Naive thymus-derived CD8-positive, alpha-beta T cell (primary cell): Measurements from ENCODE around the gene VIT. TPM values are rescaled to one million over a fixed set of nuclear protein-coding genes. Genes with fewer than 3 reads are reported as not detected.

Experiments
- ATAC-seq, 2 donors: fragments of 150-1000 bp; cut with Tn5 transposase in 1 of 2; sonication (Bioruptor Pico), chemical (Tn5 transposase) in 1 of 2; 1 replicate in 1 of 2; 2 replicates in 1 of 2; pipeline ENCODE4 v1.10.0; 2021; ENCODE audit warnings: mild to moderate bottlenecking in 2 of 2, moderate library complexity in 2 of 2
- POLR2A ChIA-PET: fragments of 350-600 bp; sonication (Branson Sonifier 250); formaldehyde crosslinking; loops from one replicate; lab custom pipeline; 2021; ENCODE audit warnings: antibody characterized with exemption; lab: Charles Lee
- DNase-seq, 10 donors: peaks; one replicate each; pipeline versions ENCODE4 v3.0.0 to v3.0.0-alpha.2; 2020 to 2022
- H3K27ac Mint-ChIP-seq, 10 donors: one replicate each; pipeline ENCODE4 v1.8.0; 2020 to 2022; ENCODE audit warnings: mild to moderate bottlenecking in 10 of 10, mixed read lengths in 10 of 10, moderate library complexity in 4 of 10, inconsistent platforms in 1 of 10
- H3K27me3 Mint-ChIP-seq, 5 donors: one replicate each; pipeline ENCODE4 v1.8.0; 2021 to 2022; ENCODE audit warnings: mixed read lengths in 5 of 5
- H3K36me3 Mint-ChIP-seq, 3 donors: one replicate each; pipeline ENCODE4 v1.8.0; 2020 to 2022; ENCODE audit warnings: mixed read lengths in 3 of 3, mild to moderate bottlenecking in 2 of 3, inconsistent platforms in 1 of 3
- H3K4me1 Mint-ChIP-seq, 4 donors: one replicate each; pipeline ENCODE4 v1.8.0; 2021 to 2022; ENCODE audit warnings: mixed read lengths in 4 of 4
- H3K4me3 Mint-ChIP-seq, 10 donors: one replicate each; pipeline ENCODE4 v1.8.0; 2020 to 2022; ENCODE audit warnings: mild to moderate bottlenecking in 10 of 10, mixed read lengths in 10 of 10, moderate library complexity in 6 of 10, inconsistent platforms in 1 of 10
- H3K9me3 Mint-ChIP-seq, 9 donors: one replicate each; pipeline ENCODE4 v1.8.0; 2020 to 2022; ENCODE audit warnings: mixed read lengths in 9 of 9, mild to moderate bottlenecking in 3 of 9, inconsistent platforms in 1 of 9, moderate library complexity in 1 of 9
- polyA plus RNA-seq, 3 donors: library from polyadenylated mRNA; unstranded; fragments of 300-500 nt; fragmentation: Illumina TruSeq; gene quantifications; one replicate each; pipeline ENCODE4 v1.2.3, GENCODE V29; 2021
- total RNA-seq, 8 experiments: library from RNA in 2 of 8; stranded (reverse) in 2 of 8; gene quantifications; one replicate each; pipeline ENCODE4 v1.2.3 and lab custom pipeline; 2021 to 2026

VIT gene
- total and polyA plus RNA-seq, 5 experiments from 2014 or later: 0.50 TPM; not detected in 4

DNA sequence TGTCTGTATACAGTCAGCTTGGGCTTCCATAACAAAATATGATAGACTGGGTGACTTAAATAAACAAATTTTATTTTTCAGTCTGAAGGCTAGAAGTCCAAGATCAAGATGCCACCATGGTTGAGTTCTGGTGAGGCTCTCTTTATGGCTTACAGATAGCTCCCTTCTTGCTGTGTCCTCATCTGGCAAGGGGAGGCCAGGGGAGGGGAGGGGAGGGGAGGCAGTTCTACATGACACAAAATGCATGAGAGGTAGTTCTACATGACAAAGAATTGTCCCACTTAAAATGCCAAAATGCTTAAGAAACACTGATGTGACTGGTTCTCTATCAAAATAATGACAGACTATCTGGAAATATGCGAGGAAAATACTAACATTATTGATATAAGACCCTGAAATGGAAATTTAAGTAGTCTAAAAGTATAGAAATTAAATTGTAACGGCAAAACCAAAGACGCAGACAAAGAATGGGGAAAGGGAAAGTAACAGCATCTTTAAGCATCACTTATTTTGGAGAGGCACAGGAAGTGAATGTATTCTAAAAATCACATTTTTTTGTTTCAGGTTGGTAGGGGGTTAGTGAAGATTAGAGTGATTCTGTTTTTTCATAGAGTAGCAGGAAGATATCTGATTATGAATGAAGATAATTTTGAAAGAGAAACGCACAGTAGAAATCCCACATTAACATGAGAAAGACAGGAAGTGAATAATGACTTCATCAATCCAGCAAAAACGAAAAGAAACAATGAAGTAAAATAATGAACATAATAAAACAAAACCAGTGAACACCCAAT lies 138.4 kb downstream of the VIT start:
- peak overlapping the region in 1 of 10 donors; percentile 28 for H3K4me3 Mint-ChIP-seq

DNA sequence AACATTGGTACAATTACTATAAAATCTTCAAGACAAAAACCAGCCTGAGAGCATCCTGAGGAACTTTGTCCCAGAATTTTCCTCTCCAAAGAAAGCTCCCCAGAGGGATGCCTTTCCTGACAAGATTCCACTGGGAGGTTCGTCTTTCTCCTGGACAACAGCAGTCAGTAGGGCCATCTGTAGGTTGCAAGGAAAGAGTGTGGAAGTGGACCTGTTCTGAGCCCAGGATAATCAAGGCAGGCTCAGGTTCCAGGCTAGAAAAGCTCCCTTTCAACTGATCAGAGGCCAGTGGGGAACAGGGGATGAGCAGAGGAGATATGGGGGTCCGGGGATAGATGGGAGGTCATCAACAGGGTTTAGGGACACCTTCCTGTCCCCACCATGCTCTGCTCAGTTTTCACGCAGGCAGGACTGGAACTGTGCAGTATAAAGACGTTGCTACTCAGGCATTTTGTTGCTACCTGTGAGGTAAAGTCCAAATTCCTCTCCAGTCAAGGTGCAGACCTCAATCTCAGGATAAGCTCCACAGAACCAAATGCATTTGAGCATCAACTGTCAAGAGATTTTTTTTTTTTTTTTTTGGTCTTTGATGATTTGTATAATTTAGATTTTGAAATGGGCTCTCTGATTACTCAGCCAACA lies 143.6 kb downstream of the VIT start:
- Mint-ChIP-seq H3K9me3 (peaks cover 0 to 3% (median 0%) of the 10 kb centered on the region in 9 donors), H3K4me1 (peaks cover 1 to 7% (median 4%) of the 10 kb centered on the region in 4 donors), H3K27ac (no peak overlapping the region), H3K36me3 (peaks cover 0 to 7% (median under 1%) of the 10 kb centered on the region in 3 donors), H3K4me3 (no peak overlapping the region), H3K27me3 (no peaks in the 10 kb centered on the region)
- DNase-seq (no peak), ATAC-seq (no peak)
- POLR2A ChIA-PET: no interaction called here

More for the DNA sequence above, 138.4 kb downstream of the VIT start:
- DNase-seq (peak in 2 of 10 donors; percentile 10 to 20), ATAC-seq (peak in 1 of 2 donors; percentile 20)
- peaks cover 0 to 7% (median 1%) of the 10 kb centered on the region in 9 donors for H3K9me3 Mint-ChIP-seq
- peaks cover 0 to 13% (median 3%) of the 10 kb centered on the region in 5 donors for H3K27me3 Mint-ChIP-seq
- H3K4me1 Mint-ChIP-seq: peaks cover 3 to 11% (median 8%) of the 10 kb centered on the region in 4 donors
- POLR2A ChIA-PET: no interaction called here
- no peaks in the 10 kb centered on the region for H3K36me3 Mint-ChIP-seq
- peak overlapping the region in 3 of 10 donors; percentile 2 to 53 (median 30) for H3K27ac Mint-ChIP-seq

DNA sequence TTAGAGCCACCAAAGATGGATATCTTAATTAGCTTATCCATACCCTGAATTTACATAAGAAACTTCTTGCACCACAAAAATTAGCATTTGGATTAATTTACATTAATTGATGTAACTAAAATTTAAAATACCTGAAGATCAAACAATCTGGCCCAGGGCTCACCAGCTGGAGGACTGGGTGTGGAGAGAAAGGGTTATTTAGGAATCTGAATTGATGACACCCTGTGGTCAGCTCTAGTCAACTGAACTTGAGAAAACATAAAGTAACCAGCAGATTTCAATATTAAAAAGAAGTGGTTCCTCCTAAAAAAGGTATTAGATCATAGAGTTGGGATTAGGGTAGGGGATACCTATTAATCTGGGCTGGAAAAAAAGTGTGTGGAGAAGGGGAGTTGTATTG lies 147.3 kb downstream of the VIT start:
- H3K27ac Mint-ChIP-seq: peak overlapping the region in 1 of 10 donors; percentile 59
- DNase-seq (no peak), ATAC-seq (no peak)
- H3K9me3 Mint-ChIP-seq: no peaks in the 10 kb centered on the region
- H3K4me1 Mint-ChIP-seq: peaks cover 0 to 2% (median 0%) of the 10 kb centered on the region in 4 donors
- peaks cover 6 to 29% (median 17%) of the 10 kb centered on the region in 3 donors for H3K36me3 Mint-ChIP-seq
- POLR2A ChIA-PET: no interaction called here
- no peak overlapping the region for H3K4me3 Mint-ChIP-seq
- no peaks in the 10 kb centered on the region for H3K27me3 Mint-ChIP-seq

DNA sequence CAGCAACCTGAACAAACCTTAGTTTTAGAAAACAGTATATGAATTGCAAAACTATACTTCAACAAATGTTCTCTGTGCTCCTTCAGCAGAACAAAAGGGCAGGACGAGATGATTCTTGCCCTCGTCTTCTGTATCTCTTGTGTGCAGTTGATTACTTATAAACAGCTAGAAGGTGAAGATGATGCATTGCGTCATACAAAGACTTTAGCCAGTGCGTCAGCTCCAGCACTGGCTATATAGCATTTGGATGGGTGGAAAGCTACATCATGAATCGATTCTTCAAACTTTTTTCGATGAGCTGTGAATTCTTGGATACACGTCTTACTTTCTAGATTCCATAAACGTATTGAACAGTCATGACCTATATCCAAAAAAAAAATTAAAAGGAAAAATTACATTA lies 152.8 kb downstream of the VIT start:
- Mint-ChIP-seq H3K4me3 (no peak overlapping the region), H3K27me3 (no peaks in the 10 kb centered on the region), H3K27ac (no peak overlapping the region), H3K36me3 (peaks cover 21 to 69% (median 44%) of the 10 kb centered on the region in 3 donors), H3K9me3 (no peaks in the 10 kb centered on the region), H3K4me1 (no peaks in the 10 kb centered on the region)
- ATAC-seq: no peak
- POLR2A ChIA-PET: no interaction called here
- no peak for DNase-seq

DNA sequence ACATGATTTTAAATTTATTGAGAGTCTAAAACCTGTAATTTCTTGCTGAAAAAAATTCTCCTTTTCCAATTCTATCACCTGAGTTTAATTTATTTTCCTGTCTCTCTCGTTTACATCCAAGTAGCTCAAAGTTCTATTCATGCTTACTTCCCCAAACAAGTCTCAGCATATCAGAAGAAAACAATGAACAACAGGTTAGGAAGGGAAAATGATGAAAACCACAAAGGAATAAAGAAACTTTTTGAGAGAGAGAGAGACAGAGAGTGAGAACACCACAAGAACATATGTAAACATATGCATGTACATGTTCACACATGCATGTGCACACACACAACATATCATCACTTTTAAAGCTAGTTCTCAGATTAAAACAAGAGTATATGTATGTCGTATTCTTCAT lies 157.7 kb downstream of the VIT start:
- Mint-ChIP-seq H3K4me1 (no peaks in the 10 kb centered on the region), H3K27ac (no peak overlapping the region), H3K4me3 (no peak overlapping the region), H3K36me3 (peaks cover 15 to 83% (median 42%) of the 10 kb centered on the region in 3 donors), H3K27me3 (no peaks in the 10 kb centered on the region), H3K9me3 (no peaks in the 10 kb centered on the region)
- POLR2A ChIA-PET: no interaction called here
- DNase-seq (no peak), ATAC-seq (no peak)

DNA sequence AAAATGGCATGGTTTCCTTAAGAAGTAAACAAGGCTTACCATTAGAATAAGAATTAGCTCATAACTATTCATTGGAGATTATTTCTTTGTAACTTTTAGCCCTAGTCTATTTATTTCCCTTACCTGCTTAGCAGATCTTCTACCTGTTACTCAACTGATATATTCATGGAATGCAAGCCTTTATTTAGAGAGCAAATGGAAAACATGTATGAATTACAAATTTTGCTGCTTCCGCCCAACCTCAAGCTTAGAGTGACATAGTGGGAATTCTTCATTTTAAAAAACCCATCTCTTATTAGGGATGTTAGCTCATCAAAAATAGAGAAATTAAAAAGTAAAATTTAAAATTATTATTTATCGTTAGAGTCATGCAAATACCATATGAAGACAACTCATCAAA lies 158.9 kb downstream of the VIT start:
- Mint-ChIP-seq H3K9me3 (no peaks in the 10 kb centered on the region), H3K4me1 (peaks cover 0 to 3% (median 1%) of the 10 kb centered on the region in 4 donors), H3K4me3 (no peak overlapping the region), H3K27me3 (no peaks in the 10 kb centered on the region), H3K36me3 (peaks cover 6 to 83% (median 37%) of the 10 kb centered on the region in 3 donors), H3K27ac (no peak overlapping the region)
- ATAC-seq: no peak
- POLR2A ChIA-PET: interaction anchor here (0.5 kb wide), 1 partner anchor 1402 kb away, joined by 7 read pairs; no protein-coding TSS in a partner anchor
- no peak for DNase-seq

DNA sequence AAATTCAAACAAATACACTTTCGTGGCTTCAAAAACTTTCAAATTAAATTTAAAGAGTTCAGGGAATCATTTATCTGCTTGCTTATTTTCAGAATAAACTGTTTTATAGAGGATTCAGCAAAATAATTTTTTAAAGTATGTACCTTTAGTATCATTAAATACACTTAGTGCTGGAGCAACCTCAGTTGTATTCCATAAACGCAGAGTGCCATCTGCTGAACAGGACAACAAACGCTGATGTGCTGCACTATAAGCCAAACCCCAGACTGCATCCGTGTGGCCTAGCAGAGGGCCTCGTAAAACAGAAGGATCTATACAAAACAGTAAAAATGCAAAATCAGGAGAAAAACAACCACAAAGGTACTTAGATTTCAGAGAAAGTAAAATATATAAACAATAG lies 161.2 kb downstream of the VIT start:
- Mint-ChIP-seq H3K4me1 (peaks cover 0 to 3% (median 1%) of the 10 kb centered on the region in 4 donors), H3K4me3 (no peak overlapping the region), H3K27me3 (no peaks in the 10 kb centered on the region), H3K27ac (no peak overlapping the region), H3K9me3 (no peaks in the 10 kb centered on the region), H3K36me3 (peaks cover 0 to 83% (median 41%) of the 10 kb centered on the region in 3 donors)
- POLR2A ChIA-PET: no interaction called here
- ATAC-seq (no peak), DNase-seq (no peak)

DNA sequence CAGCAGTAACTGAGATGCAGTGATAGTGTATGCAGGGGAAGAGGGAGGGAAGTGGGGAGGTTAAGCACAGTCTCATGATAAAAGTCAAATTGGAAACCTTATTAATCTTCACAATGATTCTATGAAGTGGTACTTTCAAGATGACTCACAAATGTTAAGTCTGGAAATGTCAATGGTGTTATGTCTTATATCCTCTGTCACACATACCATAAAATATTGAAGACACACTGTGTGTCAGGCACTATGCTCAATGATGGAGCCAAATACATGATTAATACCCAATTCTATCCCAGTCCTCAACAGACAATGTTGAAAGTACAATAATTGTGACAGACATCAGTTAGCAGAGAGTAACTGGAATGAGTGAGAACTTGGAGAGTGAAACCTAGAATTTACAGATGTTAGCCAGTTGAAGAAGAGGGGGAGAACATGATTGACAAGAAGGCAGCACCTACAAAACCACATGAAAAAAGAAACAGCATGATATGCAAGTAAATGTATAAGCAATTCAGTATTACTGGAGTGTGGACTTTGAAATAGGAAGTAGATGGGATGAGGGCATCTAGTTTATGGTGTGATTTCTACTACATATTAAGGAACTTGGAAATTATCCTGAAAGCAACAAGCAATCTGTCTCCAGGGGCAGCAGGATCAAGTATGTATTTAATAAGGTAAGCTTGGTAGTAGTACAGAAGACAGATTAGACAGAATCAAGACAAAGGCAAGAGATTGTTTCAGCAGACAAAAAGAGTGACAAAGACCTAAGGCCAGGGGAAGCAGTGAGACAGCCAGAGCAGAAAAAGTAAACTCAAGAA lies 162.3 kb downstream of the VIT start:
- Mint-ChIP-seq H3K36me3 (peaks cover 6 to 86% (median 49%) of the 10 kb centered on the region in 3 donors), H3K4me3 (no peak overlapping the region), H3K27ac (peak overlapping the region in 4 of 10 donors; percentile 3 to 71 (median 22)), H3K4me1 (peaks cover 0 to 3% (median 1%) of the 10 kb centered on the region in 4 donors), H3K27me3 (no peaks in the 10 kb centered on the region), H3K9me3 (no peaks in the 10 kb centered on the region)
- no peak for ATAC-seq
- DNase-seq: no peak
- POLR2A ChIA-PET: no interaction called here

DNA sequence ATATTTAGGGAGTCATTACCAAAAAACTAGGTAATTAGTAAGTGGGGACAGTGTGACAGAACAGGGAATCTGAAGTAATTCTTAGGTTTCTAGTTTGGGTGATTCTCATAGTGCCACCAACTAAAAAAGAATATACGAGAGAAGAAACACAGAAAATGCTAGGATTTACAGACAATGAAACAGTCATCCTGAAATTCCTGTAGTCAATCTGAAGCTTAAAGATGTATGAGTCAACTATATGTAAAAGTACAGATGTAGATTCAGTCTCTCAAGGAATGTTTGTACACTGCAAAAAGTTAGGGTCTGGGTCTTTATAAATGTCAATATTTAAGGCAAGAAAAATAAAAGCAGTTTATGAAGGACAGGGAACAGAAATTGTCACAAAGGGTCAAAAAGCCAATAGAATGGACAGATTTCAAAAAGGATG lies 162.9 kb downstream of the VIT start:
- POLR2A ChIA-PET: no interaction called here
- no peaks in the 10 kb centered on the region for H3K27me3 Mint-ChIP-seq
- no peak for ATAC-seq
- H3K4me1 Mint-ChIP-seq: peaks cover 0 to 3% (median 1%) of the 10 kb centered on the region in 4 donors
- no peak overlapping the region for H3K4me3 Mint-ChIP-seq
- H3K27ac Mint-ChIP-seq: peak overlapping the region in 5 of 10 donors; percentile 3 to 71 (median 26)
- no peaks in the 10 kb centered on the region for H3K9me3 Mint-ChIP-seq
- peaks cover 6 to 85% (median 54%) of the 10 kb centered on the region in 3 donors for H3K36me3 Mint-ChIP-seq
- DNase-seq: no peak

DNA sequence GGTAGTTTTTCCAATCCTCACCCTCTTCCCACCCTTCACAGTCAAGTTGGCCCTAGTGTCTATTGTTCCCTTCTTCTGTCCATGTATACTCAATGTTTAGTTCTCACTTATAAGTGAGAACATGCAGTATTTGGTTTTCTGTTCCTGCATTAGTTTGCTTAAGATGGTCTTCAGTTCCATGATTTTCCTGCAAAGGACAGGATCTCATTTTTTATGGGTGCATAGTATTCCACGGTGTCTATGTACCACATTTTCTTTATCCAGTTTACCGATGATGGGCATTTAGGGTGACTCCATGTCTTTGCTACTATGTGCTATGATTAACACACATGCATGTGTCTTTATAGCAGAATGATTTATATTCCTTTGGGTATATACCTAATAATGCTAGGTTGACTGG lies 165.4 kb downstream of the VIT start:
- Mint-ChIP-seq H3K27me3 (no peaks in the 10 kb centered on the region), H3K27ac (no peak overlapping the region), H3K36me3 (peaks cover 6 to 92% (median 63%) of the 10 kb centered on the region in 3 donors), H3K4me3 (no peak overlapping the region), H3K4me1 (peaks cover 0 to 3% (median 1%) of the 10 kb centered on the region in 4 donors), H3K9me3 (no peaks in the 10 kb centered on the region)
- no peak for DNase-seq
- ATAC-seq: no peak
- POLR2A ChIA-PET: no interaction called here
